HepG2 (cell line): ENCODE results near the gene EVI5. TPM values are rescaled to one million over a fixed set of nuclear protein-coding genes. Genes with fewer than 3 reads are reported as not detected.

ENCODE experiments used
- ATAC-seq: fragments of 200-7000 bp; cut with Tn5 transposase; 3 replicates; pipeline ENCODE4 v1.9.1; 2020; ENCODE audit warnings: mild to moderate bottlenecking, moderate library complexity
- BruUV-seq: library from RNA; stranded (reverse); fragments of 400-500 nt; replicated peaks from 2 replicates; lab custom pipeline; 2021; lab: Mats Ljungman, UMichigan
- CTCF ChIA-PET: fragments of 300-600 bp; formaldehyde crosslinking; extraction: SDS; loops from one replicate; lab custom pipeline; 2021; ENCODE audit warnings: low total read pairs, inconsistent platforms, low intra/inter-chr PET ratio; lab: Yijun Ruan, JAX
- POLR2A ChIA-PET: fragments of 350-600 bp; sonication (Branson Sonifier 250); formaldehyde crosslinking; loops from one replicate; lab custom pipeline; 2020; ENCODE audit warnings: antibody characterized with exemption, inconsistent platforms; lab: Yijun Ruan, JAX
- DNase-seq: peaks from one replicate; pipeline ENCODE4 v3.0.0-alpha.2; 2015; ENCODE audit warnings: low spot score
- FAIRE-seq: peaks from 3 replicates; lab custom pipeline; 2011; peaks lifted over from hg19 to GRCh38; lab: Jason Lieb, UNC
- H2AFZ ChIP-seq: one replicate; pipeline ENCODE4 v1.6.1; 2011; ENCODE audit warnings: low read length, inconsistent platforms
- H3K27ac ChIP-seq: fragments of 300-600 bp; 3 replicates; pipeline ENCODE4 v1.8.0; 2011; ENCODE audit warnings: mixed run types, mild to moderate bottlenecking, mixed read lengths, low read length, inconsistent platforms; ENCODE audit not compliant: insufficient read depth; ENCODE audit errors: extremely low read length
- H3K27me3 ChIP-seq, 2 experiments: fragments of 200-600 bp in 1 of 2; 2 replicates in 1 of 2; 3 replicates in 1 of 2; pipeline versions ENCODE4 v1.6.0 to v1.8.0; 2011; ENCODE audit warnings: low read length in 2 of 2, mild to moderate bottlenecking in 2 of 2, moderate library complexity in 2 of 2, inconsistent platforms in 1 of 2; ENCODE audit not compliant: insufficient read depth in 2 of 2, control insufficient read depth in 1 of 2
- H3K36me3 ChIP-seq, 2 experiments: fragments of 200-600 bp in 1 of 2; replicated peaks in 1 of 2; 2 replicates in 1 of 2; 3 replicates in 1 of 2; pipeline versions ENCODE4 v1.5.1 to v1.8.0; 2011; ENCODE audit warnings: low read length in 2 of 2, inconsistent platforms in 1 of 2; ENCODE audit not compliant: insufficient read depth in 2 of 2, control insufficient read depth in 1 of 2
- H3K4me1 ChIP-seq: 2 replicates; pipeline ENCODE4 v1.5.1; 2012; ENCODE audit warnings: low read length, inconsistent platforms; ENCODE audit not compliant: insufficient read depth
- H3K4me2 ChIP-seq: 2 replicates; pipeline ENCODE4 v1.6.0; 2011; ENCODE audit warnings: low read depth, low read length, inconsistent platforms
- H3K4me3 ChIP-seq, 3 experiments: fragments of 200-600 bp in 1 of 3; sonication (generic), shearing (Covaris generic) in 1 of 3; replicated peaks in 1 of 3; 2 replicates each; pipeline ENCODE4 v1.5.1; 2011 to 2016; ENCODE audit warnings: low read length in 3 of 3, inconsistent platforms in 2 of 3, low read depth in 2 of 3, mild to moderate bottlenecking in 2 of 3, control low read depth in 1 of 3, mixed read lengths in 1 of 3; ENCODE audit not compliant: insufficient read depth in 1 of 3
- H3K79me2 ChIP-seq: one replicate; pipeline ENCODE4 v1.6.1; 2011; ENCODE audit warnings: low read length, inconsistent platforms; ENCODE audit not compliant: insufficient read depth
- H3K9ac ChIP-seq: 2 replicates; pipeline ENCODE4 v1.6.0; 2011; ENCODE audit warnings: mild to moderate bottlenecking, low read depth, low read length, inconsistent platforms; ENCODE audit not compliant: insufficient read depth
- H3K9me3 ChIP-seq: 2 replicates; pipeline ENCODE4 v1.5.1; 2012; ENCODE audit warnings: mild to moderate bottlenecking, low read length
- H4K20me1 ChIP-seq: 2 replicates; pipeline ENCODE4 v1.6.0; 2011; ENCODE audit warnings: inconsistent platforms, mild to moderate bottlenecking, low read length, moderate library complexity; ENCODE audit not compliant: insufficient read depth
- GATAD1 ChIP-seq: IDR thresholded peaks from 2 replicates; pipeline ENCODE4 v1.6.1; 2016; ENCODE audit warnings: missing genetic modification reagents, missing compliant biosample characterization
- POLR2A ChIP-seq, 2 experiments: IDR thresholded peaks; 2 replicates each; pipeline ENCODE4 v1.6.1; 2011; ENCODE audit warnings: low read depth in 2 of 2, low read length in 2 of 2, mild to moderate bottlenecking in 1 of 2, moderate library complexity in 1 of 2; ENCODE audit not compliant: insufficient read depth in 1 of 2
- SATB2 ChIP-seq: sonication (generic); formaldehyde crosslinking; IDR thresholded peaks from 2 replicates; pipeline ENCODE4 v1.5.0; 2020; ENCODE audit warnings: missing genetic modification reagents
- ZBTB42 ChIP-seq: sonication (generic); formaldehyde crosslinking; IDR thresholded peaks from 2 replicates; pipeline ENCODE4 v1.5.0; 2020; ENCODE audit warnings: mild to moderate bottlenecking, missing genetic modification reagents
- ZNF10 ChIP-seq: sonication (generic); formaldehyde crosslinking; IDR thresholded peaks from 2 replicates; pipeline ENCODE4 v1.4.0; 2020; ENCODE audit warnings: mild to moderate bottlenecking, low read depth, missing genetic modification reagents, borderline replicate concordance
- ZNF20 ChIP-seq: sonication (generic); formaldehyde crosslinking; IDR thresholded peaks from 2 replicates; pipeline ENCODE4 v1.4.0; 2020; ENCODE audit warnings: mild to moderate bottlenecking, moderate library complexity, missing genetic modification reagents
- WGBS: methylation state at CpG from one replicate; pipeline ENCODE4 v1.1.6; 2017; ENCODE audit warnings: low lambda C conversion rate; 5-methylcytosine and 5-hydroxymethylcytosine counted together
- in situ Hi-C: cut with HindIII; loops from 2 replicates; pipeline ENCODE4 v1.10.0; 2017; ENCODE audit warnings: low pct_unique_long_range_greater_than_20kb; ENCODE audit not compliant: extremely low pct_ligation_motif_present
- intact Hi-C: fragments of 100-400 bp; cut with micrococcal nuclease; formaldehyde crosslinking; loops from one replicate; pipeline ENCODE4 v1.10.0; 2022; ENCODE audit not compliant: unreplicated experiment
- polyA plus RNA-seq, 8 experiments: library from polyadenylated mRNA; depleted of rRNA in 3 of 8; stranded (reverse) in 7 of 8; unstranded in 1 of 8; fragments of >200 nt; fragmentation: Illumina TruSeq in 4 of 8; extraction: Trizol in 4 of 8; gene quantifications; 2 replicates each; pipeline versions ENCODE4 v1.2.1 to v1.2.3, GENCODE V29; 2011 to 2016; ENCODE audit warnings: low read depth in 4 of 8, missing spikeins in 1 of 8, mixed read lengths in 1 of 8; ENCODE audit not compliant: insufficient read depth in 1 of 8
- total RNA-seq, 5 experiments: library from RNA; depleted of rRNA; stranded (reverse); fragments of >200 nt; fragmentation: Illumina TruSeq; extraction: Trizol; gene quantifications; 2 replicates each; pipeline ENCODE4 v1.2.3, GENCODE V29; 2016; ENCODE audit warnings: low read depth in 1 of 5
- TF ChIP-seq, protein P1 (sequence below): IDR thresholded peaks from 2 replicates; pipeline ENCODE4 v1.6.1; 2012; ENCODE audit warnings: low read depth, low read length, improper control_type of control experiment
- TF ChIP-seq, protein P2 (sequence below): sonication (generic); formaldehyde crosslinking; IDR thresholded peaks from 2 replicates; pipeline ENCODE4 v1.4.0; 2020; ENCODE audit warnings: missing genetic modification reagents, borderline replicate concordance

EVI5 gene
- total and polyA plus RNA-seq, 2 of the 13 experiments (the other 11 are each of a cell fraction or from before 2014, with no cell fraction given): 4.0 to 12.6 TPM

DNA sequence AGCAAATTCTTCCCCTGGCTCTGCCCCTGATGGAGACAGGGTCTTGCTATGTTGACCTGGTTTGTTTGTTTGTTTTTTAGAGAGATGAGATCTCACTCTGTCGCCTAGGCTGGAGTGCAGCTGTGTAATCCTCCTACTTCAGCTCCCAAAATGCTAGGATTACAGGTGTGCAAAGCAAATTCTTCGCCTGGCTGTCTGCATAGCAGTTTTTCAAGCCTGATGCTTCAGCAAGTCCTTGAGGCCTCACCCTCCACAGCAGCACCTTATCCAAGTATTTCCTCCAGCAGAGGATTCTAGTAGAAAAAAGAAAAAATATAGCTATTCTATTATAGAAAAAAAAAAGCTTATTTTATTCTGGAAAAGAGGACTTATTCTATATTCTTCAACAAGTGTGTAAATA lies 31.8 kb upstream of the EVI5 start:
- DNase-seq (no peak), ATAC-seq (no peak), FAIRE-seq (no peak)
- Histone ChIP-seq H3K27ac (no peak overlapping the region), H2AFZ (no peak overlapping the region), H3K4me3 (no peak overlapping the region), H3K9ac (no peak overlapping the region), H4K20me1 (no peaks in the 10 kb centered on the region), H3K36me3 (no peaks in the 10 kb centered on the region), H3K79me2 (no peaks in the 10 kb centered on the region), H3K4me1 (peaks cover 38% of the 10 kb centered on the region), H3K27me3 (no peaks in the 10 kb centered on the region), H3K4me2 (peak overlapping the region; percentile 55), H3K9me3 (no peaks in the 10 kb centered on the region)
- no TSS peak for BruUV-seq
- CTCF ChIA-PET: no interaction called here
- 29% methylated on average over 2 of the region's 2 CpGs for WGBS
- TF ChIP-seq ZNF10 (no peak), SATB2 (CRISPR knock-in tag) (no peak), ZBTB42 (CRISPR knock-in tag) (no peak), POLR2A (IDR thresholded peaks at IDR 0.05; ENCODE audit: insufficient read depth in 1 of 2, low read depth in 2 of 2, low read length in 2 of 2) (no peak)
- TF ChIP-seq, protein P1, sequence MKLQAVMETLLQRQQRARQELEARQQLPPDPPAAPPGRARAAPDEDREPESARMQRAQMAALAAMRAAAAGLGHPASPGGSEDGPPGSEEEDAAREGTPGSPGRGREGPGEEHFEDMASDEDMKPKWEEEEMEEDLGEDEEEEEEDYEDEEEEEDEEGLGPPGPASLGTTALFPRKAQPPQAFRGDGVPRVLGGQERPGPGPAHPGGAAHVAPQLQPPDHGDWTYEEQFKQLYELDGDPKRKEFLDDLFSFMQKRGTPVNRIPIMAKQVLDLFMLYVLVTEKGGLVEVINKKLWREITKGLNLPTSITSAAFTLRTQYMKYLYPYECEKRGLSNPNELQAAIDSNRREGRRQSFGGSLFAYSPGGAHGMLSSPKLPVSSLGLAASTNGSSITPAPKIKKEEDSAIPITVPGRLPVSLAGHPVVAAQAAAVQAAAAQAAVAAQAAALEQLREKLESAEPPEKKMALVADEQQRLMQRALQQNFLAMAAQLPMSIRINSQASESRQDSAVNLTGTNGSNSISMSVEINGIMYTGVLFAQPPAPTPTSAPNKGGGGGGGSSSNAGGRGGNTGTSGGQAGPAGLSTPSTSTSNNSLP: no peak
- in situ Hi-C loops (loop anchor here (5.0 kb wide), 1 partner anchor 64 kb away; no protein-coding TSS in a partner anchor), intact Hi-C loops (no loop called here)
- POLR2A ChIA-PET: no interaction called here

DNA sequence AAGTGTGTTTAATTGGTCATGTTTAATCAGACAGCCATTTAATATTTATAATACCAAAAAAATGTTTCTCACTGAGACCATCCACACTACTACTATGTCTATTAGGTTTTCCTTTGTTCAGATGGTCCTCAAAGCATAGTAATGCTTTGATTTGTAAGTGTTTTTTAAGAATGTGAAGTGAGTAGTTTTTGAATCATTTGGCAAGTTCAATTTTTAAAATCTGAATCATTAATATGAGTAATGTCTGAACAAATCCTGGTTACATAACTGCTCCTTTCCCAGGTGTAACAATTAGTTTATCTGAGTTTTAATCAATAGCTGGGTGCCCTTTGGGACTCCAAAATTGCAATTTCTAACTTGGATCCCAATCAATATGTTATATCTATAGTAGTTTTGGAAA lies 23.5 kb upstream of the EVI5 start:
- POLR2A ChIA-PET: no interaction called here
- Histone ChIP-seq H4K20me1 (no peaks in the 10 kb centered on the region), H3K36me3 (no peaks in the 10 kb centered on the region)
- ATAC-seq: no peak
- FAIRE-seq: no peak
- no TSS peak for BruUV-seq
- CTCF ChIA-PET: no interaction called here
- TF ChIP-seq ZNF20: no peak
- no peak for TF ChIP-seq GATAD1 (CRISPR knock-in tag)
- TF ChIP-seq, protein P2, sequence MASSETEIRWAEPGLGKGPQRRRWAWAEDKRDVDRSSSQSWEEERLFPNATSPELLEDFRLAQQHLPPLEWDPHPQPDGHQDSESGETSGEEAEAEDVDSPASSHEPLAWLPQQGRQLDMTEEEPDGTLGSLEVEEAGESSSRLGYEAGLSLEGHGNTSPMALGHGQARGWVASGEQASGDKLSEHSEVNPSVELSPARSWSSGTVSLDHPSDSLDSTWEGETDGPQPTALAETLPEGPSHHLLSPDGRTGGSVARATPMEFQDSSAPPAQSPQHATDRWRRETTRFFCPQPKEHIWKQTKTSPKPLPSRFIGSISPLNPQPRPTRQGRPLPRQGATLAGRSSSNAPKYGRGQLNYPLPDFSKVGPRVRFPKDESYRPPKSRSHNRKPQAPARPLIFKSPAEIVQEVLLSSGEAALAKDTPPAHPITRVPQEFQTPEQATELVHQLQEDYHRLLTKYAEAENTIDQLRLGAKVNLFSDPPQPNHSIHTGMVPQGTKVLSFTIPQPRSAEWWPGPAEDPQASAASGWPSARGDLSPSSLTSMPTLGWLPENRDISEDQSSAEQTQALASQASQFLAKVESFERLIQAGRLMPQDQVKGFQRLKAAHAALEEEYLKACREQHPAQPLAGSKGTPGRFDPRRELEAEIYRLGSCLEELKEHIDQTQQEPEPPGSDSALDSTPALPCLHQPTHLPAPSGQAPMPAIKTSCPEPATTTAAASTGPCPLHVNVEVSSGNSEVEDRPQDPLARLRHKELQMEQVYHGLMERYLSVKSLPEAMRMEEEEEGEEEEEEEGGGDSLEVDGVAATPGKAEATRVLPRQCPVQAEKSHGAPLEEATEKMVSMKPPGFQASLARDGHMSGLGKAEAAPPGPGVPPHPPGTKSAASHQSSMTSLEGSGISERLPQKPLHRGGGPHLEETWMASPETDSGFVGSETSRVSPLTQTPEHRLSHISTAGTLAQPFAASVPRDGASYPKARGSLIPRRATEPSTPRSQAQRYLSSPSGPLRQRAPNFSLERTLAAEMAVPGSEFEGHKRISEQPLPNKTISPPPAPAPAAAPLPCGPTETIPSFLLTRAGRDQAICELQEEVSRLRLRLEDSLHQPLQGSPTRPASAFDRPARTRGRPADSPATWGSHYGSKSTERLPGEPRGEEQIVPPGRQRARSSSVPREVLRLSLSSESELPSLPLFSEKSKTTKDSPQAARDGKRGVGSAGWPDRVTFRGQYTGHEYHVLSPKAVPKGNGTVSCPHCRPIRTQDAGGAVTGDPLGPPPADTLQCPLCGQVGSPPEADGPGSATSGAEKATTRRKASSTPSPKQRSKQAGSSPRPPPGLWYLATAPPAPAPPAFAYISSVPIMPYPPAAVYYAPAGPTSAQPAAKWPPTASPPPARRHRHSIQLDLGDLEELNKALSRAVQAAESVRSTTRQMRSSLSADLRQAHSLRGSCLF (CRISPR knock-in tag): no peak
- TF ChIP-seq, all 625 proteins: peak for 0
- H3K4me1 ChIP-seq: peaks cover 11% of the 10 kb centered on the region
- H3K4me3 ChIP-seq: no peak overlapping the region
- no peaks in the 10 kb centered on the region for H3K27me3 ChIP-seq
- H3K79me2 ChIP-seq: no peaks in the 10 kb centered on the region
- H3K9ac ChIP-seq: no peak overlapping the region
- H3K9me3 ChIP-seq: no peaks in the 10 kb centered on the region
- H3K27ac ChIP-seq: no peak overlapping the region
- in situ Hi-C loops: no loop called here
- no peak for DNase-seq
- H2AFZ ChIP-seq: no peak overlapping the region
- intact Hi-C loops: no loop called here
- no peak overlapping the region for H3K4me2 ChIP-seq
